ENCODE data around the gene FMNL2.

Gene FMNL2

GRCh38 chr2:152453129-152453911, 118.3 kb downstream of the FMNL2 start:
- no peaks in the 10 kb centered on the region for H3K9me3 Mint-ChIP-seq
- H3K4me1 Mint-ChIP-seq (ENCODE audit: low read depth), result no peaks in the 10 kb centered on the region
- no peak overlapping the region for H3K27ac Mint-ChIP-seq
- no peak overlapping the region for H3K4me3 Mint-ChIP-seq
- H3K27me3 Mint-ChIP-seq (ENCODE audit: low read depth), result peaks cover 9% of the 10 kb centered on the region
- no peak for DNase-seq (ENCODE audit: low spot score)
- no peaks in the 10 kb centered on the region for H3K36me3 Mint-ChIP-seq (ENCODE audit: low read depth)

DNA sequence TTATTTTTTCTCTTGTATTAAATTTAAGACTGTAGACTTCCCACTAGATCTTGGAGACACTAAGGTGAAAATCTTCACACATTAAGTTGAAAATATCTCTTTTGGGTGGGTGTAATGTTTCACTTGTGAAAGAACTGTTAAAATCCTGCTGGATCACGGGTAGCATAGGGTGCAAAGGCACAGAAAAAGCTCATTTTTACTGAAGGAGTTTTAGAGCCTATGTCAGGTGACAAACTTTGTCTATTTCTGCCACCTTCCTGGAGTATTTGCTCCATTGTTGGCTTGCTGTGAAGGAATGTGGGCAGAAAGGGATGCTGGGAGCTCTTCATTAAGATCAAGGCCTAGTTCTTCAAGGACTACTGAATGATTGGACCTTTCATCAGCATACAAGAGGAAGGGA, 119.4 kb downstream of the FMNL2 start:
- Mint-ChIP-seq H3K4me1 (ENCODE audit: low read depth) (no peaks in the 10 kb centered on the region), H3K9me3 (no peaks in the 10 kb centered on the region), H3K27me3 (ENCODE audit: low read depth) (peaks cover 7% of the 10 kb centered on the region), H3K27ac (no peak overlapping the region), H3K36me3 (ENCODE audit: low read depth) (no peaks in the 10 kb centered on the region), H3K4me3 (no peak overlapping the region)
- DNase-seq (ENCODE audit: low spot score), result no peak

DNA sequence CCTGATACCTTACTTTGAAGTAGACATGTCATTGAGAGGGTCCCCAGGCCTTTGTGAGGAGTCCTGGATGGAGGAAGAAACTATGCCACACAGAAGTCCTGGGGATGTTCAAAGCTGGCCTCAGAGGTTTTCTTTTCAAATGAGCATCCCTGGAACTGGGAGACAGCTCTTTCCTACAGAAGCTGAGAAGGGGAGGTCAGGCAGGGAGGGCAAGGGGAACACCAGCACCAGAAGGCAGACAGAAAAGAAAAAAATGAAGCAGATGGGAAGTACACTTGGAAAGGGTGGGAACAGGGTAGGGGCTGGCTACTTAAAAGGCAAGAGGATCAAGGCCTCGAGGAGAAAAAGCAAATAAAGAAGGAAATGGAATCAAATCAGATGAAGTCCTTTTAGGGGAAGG, 120.0 kb downstream of the FMNL2 start:
- Mint-ChIP-seq H3K4me3 (no peak overlapping the region), H3K9me3 (no peaks in the 10 kb centered on the region), H3K36me3 (ENCODE audit: low read depth) (no peaks in the 10 kb centered on the region), H3K27me3 (ENCODE audit: low read depth) (peaks cover 7% of the 10 kb centered on the region), H3K4me1 (ENCODE audit: low read depth) (no peaks in the 10 kb centered on the region), H3K27ac (no peak overlapping the region)
- no peak for DNase-seq (ENCODE audit: low spot score)

- H3K4me1 Mint-ChIP-seq (ENCODE audit: low read depth), result no peaks in the 10 kb centered on the region
These were observed 120.8 kb downstream of the FMNL2 start for GRCh38 chr2:152455738-152456137.

GRCh38 chr2:152456262-152456661, 121.3 kb downstream of the FMNL2 start:
- Mint-ChIP-seq H3K9me3 (no peaks in the 10 kb centered on the region), H3K36me3 (ENCODE audit: low read depth) (no peaks in the 10 kb centered on the region), H3K27me3 (ENCODE audit: low read depth) (peaks cover 8% of the 10 kb centered on the region), H3K4me3 (no peak overlapping the region), H3K4me1 (ENCODE audit: low read depth) (no peaks in the 10 kb centered on the region), H3K27ac (no peak overlapping the region)
- DNase-seq (ENCODE audit: low spot score), result no peak

More at GRCh38 chr2:152455738-152456137, 120.8 kb downstream of the FMNL2 start:
- no peak overlapping the region for H3K4me3 Mint-ChIP-seq
- H3K9me3 Mint-ChIP-seq, result no peaks in the 10 kb centered on the region
- H3K27ac Mint-ChIP-seq, result no peak overlapping the region
- peaks cover 5% of the 10 kb centered on the region for H3K27me3 Mint-ChIP-seq (ENCODE audit: low read depth)
- DNase-seq (ENCODE audit: low spot score), result no peak
- H3K36me3 Mint-ChIP-seq (ENCODE audit: low read depth), result no peaks in the 10 kb centered on the region

DNA sequence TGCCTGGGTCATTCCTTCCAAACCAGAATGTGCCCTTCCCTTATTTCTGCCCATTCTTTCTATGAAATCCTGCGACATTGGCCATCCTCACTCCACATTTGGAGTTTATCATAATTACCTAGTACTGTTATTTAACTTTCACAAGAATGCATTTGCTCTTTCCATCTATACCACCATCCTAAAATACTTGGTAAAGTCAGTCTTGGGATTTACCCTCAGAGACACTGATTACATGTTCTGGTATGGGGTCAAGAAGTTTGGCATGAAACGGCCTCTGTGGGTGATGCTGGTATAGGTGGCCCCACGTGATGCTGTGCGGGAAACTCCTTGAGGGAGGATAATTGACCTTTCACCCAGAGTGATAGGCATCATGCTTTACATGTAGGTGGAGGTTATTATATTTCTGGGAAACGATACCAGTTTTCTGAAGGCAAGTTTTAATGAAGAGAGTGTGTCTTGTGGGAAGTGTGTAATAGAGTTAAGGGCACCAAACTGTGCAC, 123.5 kb downstream of the FMNL2 start:
- no peaks in the 10 kb centered on the region for H3K36me3 Mint-ChIP-seq (ENCODE audit: low read depth)
- no peak overlapping the region for H3K27ac Mint-ChIP-seq
- DNase-seq (ENCODE audit: low spot score), result no peak
- H3K27me3 Mint-ChIP-seq (ENCODE audit: low read depth), result peaks cover 8% of the 10 kb centered on the region
- no peaks in the 10 kb centered on the region for H3K4me1 Mint-ChIP-seq (ENCODE audit: low read depth)
- H3K4me3 Mint-ChIP-seq, result no peak overlapping the region
- no peaks in the 10 kb centered on the region for H3K9me3 Mint-ChIP-seq

GRCh38 chr2:152459091-152459490, 124.1 kb downstream of the FMNL2 start:
- no peak overlapping the region for H3K4me3 Mint-ChIP-seq

DNA sequence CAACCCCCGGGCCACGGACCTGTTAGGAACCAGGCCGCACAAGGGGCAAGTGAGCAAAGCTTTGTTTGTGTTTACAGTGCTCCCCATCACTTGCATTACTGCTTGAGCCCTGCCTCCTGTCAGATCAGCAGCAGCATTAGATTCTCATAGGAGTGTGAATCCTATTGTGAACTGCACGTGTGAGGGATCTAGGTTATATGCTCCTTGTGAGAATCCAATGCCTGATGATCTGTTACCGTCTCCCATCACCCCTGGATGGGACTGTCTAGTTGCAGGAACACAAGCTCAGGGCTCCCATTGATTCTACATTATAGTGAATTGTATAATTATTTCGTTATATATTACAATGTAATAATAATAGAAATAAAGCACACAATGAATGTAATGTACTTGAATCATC, 125.6 kb downstream of the FMNL2 start:
- no peaks in the 10 kb centered on the region for H3K4me1 Mint-ChIP-seq (ENCODE audit: low read depth)
- no peak overlapping the region for H3K4me3 Mint-ChIP-seq
- DNase-seq (ENCODE audit: low spot score), result no peak
- H3K36me3 Mint-ChIP-seq (ENCODE audit: low read depth), result no peaks in the 10 kb centered on the region
- no peaks in the 10 kb centered on the region for H3K9me3 Mint-ChIP-seq
- peaks cover 12% of the 10 kb centered on the region for H3K27me3 Mint-ChIP-seq (ENCODE audit: low read depth)
- H3K27ac Mint-ChIP-seq, result no peak overlapping the region

More at GRCh38 chr2:152459091-152459490, 124.1 kb downstream of the FMNL2 start:
- no peak for DNase-seq (ENCODE audit: low spot score)
- Mint-ChIP-seq H3K4me1 (ENCODE audit: low read depth) (no peaks in the 10 kb centered on the region), H3K27me3 (ENCODE audit: low read depth) (peaks cover 8% of the 10 kb centered on the region), H3K27ac (no peak overlapping the region), H3K9me3 (no peaks in the 10 kb centered on the region), H3K36me3 (ENCODE audit: low read depth) (no peaks in the 10 kb centered on the region)

DNA sequence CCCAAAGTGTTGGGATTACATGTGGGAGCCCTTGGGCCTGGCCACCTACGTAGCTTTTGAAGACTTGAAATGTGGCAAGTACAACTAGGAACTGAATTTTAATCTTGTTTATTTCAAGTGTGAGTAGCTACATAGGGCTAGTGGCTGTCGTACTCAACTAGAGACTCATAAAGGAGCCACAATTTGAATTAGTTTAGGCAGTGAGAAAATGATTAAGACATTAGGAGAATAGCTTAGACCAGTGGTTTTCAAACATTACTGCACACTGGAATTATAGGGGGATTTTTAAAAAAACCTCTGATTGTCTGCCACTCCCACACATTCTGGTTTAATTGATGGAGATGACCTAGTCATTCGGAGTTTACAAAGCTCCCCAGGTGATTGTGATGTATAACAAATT, 127.1 kb downstream of the FMNL2 start:
- peaks cover 17% of the 10 kb centered on the region for H3K27me3 Mint-ChIP-seq (ENCODE audit: low read depth)
- no peaks in the 10 kb centered on the region for H3K36me3 Mint-ChIP-seq (ENCODE audit: low read depth)
- H3K27ac Mint-ChIP-seq, result no peak overlapping the region
- H3K9me3 Mint-ChIP-seq, result no peaks in the 10 kb centered on the region
- no peak for DNase-seq (ENCODE audit: low spot score)
- no peaks in the 10 kb centered on the region for H3K4me1 Mint-ChIP-seq (ENCODE audit: low read depth)
- H3K4me3 Mint-ChIP-seq, result no peak overlapping the region

DNA sequence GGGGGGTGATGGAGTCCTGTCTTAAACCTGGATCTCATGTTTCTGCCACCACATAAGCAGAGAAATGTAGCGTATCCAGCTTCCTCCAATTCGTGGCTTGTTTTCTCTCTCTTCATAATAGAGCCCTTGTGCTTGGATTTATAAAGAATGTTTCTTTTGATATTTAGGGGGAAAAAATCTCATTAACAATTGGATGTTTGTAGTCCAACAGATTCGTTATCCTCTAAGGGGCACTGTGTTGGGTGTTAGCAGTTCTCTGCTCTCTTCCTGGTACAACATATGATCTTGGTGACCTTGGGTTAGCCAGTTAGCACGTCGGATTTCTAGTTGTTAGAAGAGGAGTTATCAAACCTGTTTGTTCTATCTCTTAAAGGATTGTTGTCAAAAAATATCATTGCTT, 127.8 kb downstream of the FMNL2 start:
- Mint-ChIP-seq H3K36me3 (ENCODE audit: low read depth) (no peaks in the 10 kb centered on the region), H3K4me1 (ENCODE audit: low read depth) (no peaks in the 10 kb centered on the region), H3K27ac (no peak overlapping the region), H3K27me3 (ENCODE audit: low read depth) (peaks cover 17% of the 10 kb centered on the region), H3K4me3 (no peak overlapping the region), H3K9me3 (no peaks in the 10 kb centered on the region)
- no peak for DNase-seq (ENCODE audit: low spot score)

- Mint-ChIP-seq H3K27me3 (ENCODE audit: low read depth) (peaks cover 17% of the 10 kb centered on the region), H3K4me1 (ENCODE audit: low read depth) (peaks cover 9% of the 10 kb centered on the region), H3K27ac (no peak overlapping the region), H3K36me3 (ENCODE audit: low read depth) (no peaks in the 10 kb centered on the region), H3K9me3 (no peaks in the 10 kb centered on the region), H3K4me3 (no peak overlapping the region)
- no peak for DNase-seq (ENCODE audit: low spot score)
These were observed 130.0 kb downstream of the FMNL2 start for GRCh38 chr2:152464851-152465470.

DNA sequence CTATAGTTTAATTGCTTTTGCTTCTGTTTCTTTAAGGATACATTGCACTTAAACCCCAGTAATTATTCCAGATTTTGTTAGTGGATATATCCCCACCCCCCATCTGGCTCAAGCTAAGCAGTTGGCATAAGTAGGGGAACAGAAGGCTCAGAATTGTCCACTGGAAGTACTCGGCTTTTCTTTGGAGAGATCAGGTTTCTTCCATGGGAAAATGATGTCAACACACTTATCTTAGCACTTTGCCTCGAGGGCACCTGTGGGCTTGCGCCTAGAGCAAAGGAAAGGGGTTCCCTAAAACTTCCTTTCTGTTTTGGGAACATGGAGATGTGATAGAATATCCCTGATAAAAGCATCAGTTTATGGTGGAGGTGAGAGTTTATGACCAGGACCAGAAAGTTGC, 130.6 kb downstream of the FMNL2 start:
- H3K36me3 Mint-ChIP-seq (ENCODE audit: low read depth), result no peaks in the 10 kb centered on the region
- H3K4me1 Mint-ChIP-seq (ENCODE audit: low read depth), result peaks cover 9% of the 10 kb centered on the region
- H3K4me3 Mint-ChIP-seq, result no peak overlapping the region
- no peak overlapping the region for H3K27ac Mint-ChIP-seq
- no peaks in the 10 kb centered on the region for H3K9me3 Mint-ChIP-seq
- peaks cover 17% of the 10 kb centered on the region for H3K27me3 Mint-ChIP-seq (ENCODE audit: low read depth)
- DNase-seq (ENCODE audit: low spot score), result no peak

- H3K9me3 Mint-ChIP-seq, result no peaks in the 10 kb centered on the region
- no peak for DNase-seq (ENCODE audit: low spot score)
- no peak overlapping the region for H3K27ac Mint-ChIP-seq
- H3K27me3 Mint-ChIP-seq (ENCODE audit: low read depth), result peaks cover 15% of the 10 kb centered on the region
- peaks cover 9% of the 10 kb centered on the region for H3K4me1 Mint-ChIP-seq (ENCODE audit: low read depth)
- H3K36me3 Mint-ChIP-seq (ENCODE audit: low read depth), result no peaks in the 10 kb centered on the region
- no peak overlapping the region for H3K4me3 Mint-ChIP-seq
These were observed 131.1 kb downstream of the FMNL2 start for GRCh38 chr2:152466041-152466440.

- Mint-ChIP-seq H3K9me3 (no peaks in the 10 kb centered on the region), H3K27me3 (ENCODE audit: low read depth) (peaks cover 15% of the 10 kb centered on the region), H3K36me3 (ENCODE audit: low read depth) (no peaks in the 10 kb centered on the region), H3K4me3 (no peak overlapping the region), H3K4me1 (ENCODE audit: low read depth) (peaks cover 9% of the 10 kb centered on the region), H3K27ac (no peak overlapping the region)
- DNase-seq (ENCODE audit: low spot score), result no peak
These were observed 132.2 kb downstream of the FMNL2 start for GRCh38 chr2:152466980-152467676.

Measured in T-helper 2 cell treated with Interferon-gamma antibody and Interleukin-4, amounts not matched to agents 5 μg/mL and 100 μg/mL, for 36 hours (primary cell).